ENCODE results near the gene MTFMT.

GRCh38 chr15:65006876-65007275 is 22.6 kb downstream of the MTFMT start:
- TF ChIP-seq, protein P1, sequence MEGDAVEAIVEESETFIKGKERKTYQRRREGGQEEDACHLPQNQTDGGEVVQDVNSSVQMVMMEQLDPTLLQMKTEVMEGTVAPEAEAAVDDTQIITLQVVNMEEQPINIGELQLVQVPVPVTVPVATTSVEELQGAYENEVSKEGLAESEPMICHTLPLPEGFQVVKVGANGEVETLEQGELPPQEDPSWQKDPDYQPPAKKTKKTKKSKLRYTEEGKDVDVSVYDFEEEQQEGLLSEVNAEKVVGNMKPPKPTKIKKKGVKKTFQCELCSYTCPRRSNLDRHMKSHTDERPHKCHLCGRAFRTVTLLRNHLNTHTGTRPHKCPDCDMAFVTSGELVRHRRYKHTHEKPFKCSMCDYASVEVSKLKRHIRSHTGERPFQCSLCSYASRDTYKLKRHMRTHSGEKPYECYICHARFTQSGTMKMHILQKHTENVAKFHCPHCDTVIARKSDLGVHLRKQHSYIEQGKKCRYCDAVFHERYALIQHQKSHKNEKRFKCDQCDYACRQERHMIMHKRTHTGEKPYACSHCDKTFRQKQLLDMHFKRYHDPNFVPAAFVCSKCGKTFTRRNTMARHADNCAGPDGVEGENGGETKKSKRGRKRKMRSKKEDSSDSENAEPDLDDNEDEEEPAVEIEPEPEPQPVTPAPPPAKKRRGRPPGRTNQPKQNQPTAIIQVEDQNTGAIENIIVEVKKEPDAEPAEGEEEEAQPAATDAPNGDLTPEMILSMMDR (IDR thresholded peaks at IDR 0.05; ENCODE audit: poor library complexity), result no peak
- no peak for TF ChIP-seq EZH2 (IDR thresholded peaks at IDR 0.05; ENCODE audit: borderline replicate concordance)

Measured in hepatocyte (in vitro differentiated cells).